ENCODE data around the gene SLC1A4. TPM values are rescaled to one million over a fixed set of nuclear protein-coding genes. Genes with fewer than 3 reads are reported as not detected.

The SLC1A4 gene
- total and polyA plus RNA-seq, 8 donors = 10.9 to 72.7 (median 23.1) TPM

- no peak for ATAC-seq
- intact Hi-C loops (cut with DNase I) = no loop called here
- 94% methylated on average over 4 of the region's 4 CpGs for WGBS, 2 donors
- Histone ChIP-seq H3K36me3 (no peaks in the 10 kb centered on the region), H3K27me3 (no peaks in the 10 kb centered on the region), H3K9me3 (no peaks in the 10 kb centered on the region), H3K27ac (no peak overlapping the region), H3K4me3 (no peak overlapping the region), H3K4me1 (peaks cover 0 to 3% (median 0%) of the 10 kb centered on the region in 3 donors)
- FAIRE-seq = no peak
- no peak for DNase-seq
- TF ChIP-seq, protein P1, sequence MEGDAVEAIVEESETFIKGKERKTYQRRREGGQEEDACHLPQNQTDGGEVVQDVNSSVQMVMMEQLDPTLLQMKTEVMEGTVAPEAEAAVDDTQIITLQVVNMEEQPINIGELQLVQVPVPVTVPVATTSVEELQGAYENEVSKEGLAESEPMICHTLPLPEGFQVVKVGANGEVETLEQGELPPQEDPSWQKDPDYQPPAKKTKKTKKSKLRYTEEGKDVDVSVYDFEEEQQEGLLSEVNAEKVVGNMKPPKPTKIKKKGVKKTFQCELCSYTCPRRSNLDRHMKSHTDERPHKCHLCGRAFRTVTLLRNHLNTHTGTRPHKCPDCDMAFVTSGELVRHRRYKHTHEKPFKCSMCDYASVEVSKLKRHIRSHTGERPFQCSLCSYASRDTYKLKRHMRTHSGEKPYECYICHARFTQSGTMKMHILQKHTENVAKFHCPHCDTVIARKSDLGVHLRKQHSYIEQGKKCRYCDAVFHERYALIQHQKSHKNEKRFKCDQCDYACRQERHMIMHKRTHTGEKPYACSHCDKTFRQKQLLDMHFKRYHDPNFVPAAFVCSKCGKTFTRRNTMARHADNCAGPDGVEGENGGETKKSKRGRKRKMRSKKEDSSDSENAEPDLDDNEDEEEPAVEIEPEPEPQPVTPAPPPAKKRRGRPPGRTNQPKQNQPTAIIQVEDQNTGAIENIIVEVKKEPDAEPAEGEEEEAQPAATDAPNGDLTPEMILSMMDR (IDR thresholded peaks at IDR 0.05) = no peak
Measured at GRCh38 chr2:64947885-64948284, 41.3 kb upstream of the SLC1A4 start.

GRCh38 chr2:64950226-64951160, 38.7 kb upstream of the SLC1A4 start:
- Histone ChIP-seq H3K36me3 (no peaks in the 10 kb centered on the region), H3K9me3 (no peaks in the 10 kb centered on the region), H3K27ac (no peak overlapping the region), H3K4me3 (no peak overlapping the region), H3K4me1 (no peaks in the 10 kb centered on the region), H3K27me3 (no peaks in the 10 kb centered on the region)
- DNase-seq (no peak), ATAC-seq (no peak), FAIRE-seq (no peak)
- intact Hi-C loops (cut with DNase I) = no loop called here
- WGBS, 2 donors = 84 to 85% methylated on average over 14 of the region's 14 CpGs
- TF ChIP-seq, protein P1 (IDR thresholded peaks at IDR 0.05) = no peak

DNA sequence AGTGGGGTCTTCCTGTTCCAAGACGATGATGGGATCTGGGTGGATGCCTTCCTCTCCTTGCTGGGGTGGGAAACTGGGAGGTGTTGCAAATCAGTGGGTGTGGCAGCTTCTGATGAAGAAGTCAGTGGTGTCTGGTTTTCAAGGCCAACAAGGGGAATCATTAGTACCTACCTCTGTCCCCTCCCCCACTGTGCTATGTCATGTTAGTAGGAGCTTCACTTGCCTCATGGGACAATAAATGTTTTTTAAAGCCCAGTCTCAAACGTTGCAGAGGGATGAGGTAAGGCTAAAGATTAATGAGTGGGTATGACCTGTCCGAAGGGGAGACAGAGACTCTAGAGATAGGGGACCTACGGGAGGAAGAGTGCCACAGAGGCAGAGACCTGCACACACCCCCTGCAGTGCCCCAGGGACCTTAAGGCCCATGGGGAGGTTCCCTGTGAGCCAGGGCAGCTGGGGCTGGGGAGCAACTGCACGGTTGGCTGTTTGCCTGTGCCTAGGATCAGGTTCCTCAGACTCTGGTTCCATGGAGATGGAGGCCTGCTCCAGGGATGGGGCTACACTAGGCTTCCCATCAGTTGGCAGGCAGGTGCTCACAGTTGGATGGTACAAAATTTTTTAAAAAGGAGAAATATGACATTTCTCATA, 37.8 kb upstream of the SLC1A4 start:
- ATAC-seq (no peak), DNase-seq (no peak), FAIRE-seq (no peak)
- Histone ChIP-seq H3K27ac (no peak overlapping the region), H3K36me3 (no peaks in the 10 kb centered on the region), H3K27me3 (no peaks in the 10 kb centered on the region), H3K9me3 (no peaks in the 10 kb centered on the region), H3K4me3 (no peak overlapping the region), H3K4me1 (no peaks in the 10 kb centered on the region)
- WGBS, 2 donors = 53 to 59% methylated on average over 5 of the region's 5 CpGs
- TF ChIP-seq, protein P1 (IDR thresholded peaks at IDR 0.05) = no peak
- intact Hi-C loops (cut with DNase I) = no loop called here

DNA sequence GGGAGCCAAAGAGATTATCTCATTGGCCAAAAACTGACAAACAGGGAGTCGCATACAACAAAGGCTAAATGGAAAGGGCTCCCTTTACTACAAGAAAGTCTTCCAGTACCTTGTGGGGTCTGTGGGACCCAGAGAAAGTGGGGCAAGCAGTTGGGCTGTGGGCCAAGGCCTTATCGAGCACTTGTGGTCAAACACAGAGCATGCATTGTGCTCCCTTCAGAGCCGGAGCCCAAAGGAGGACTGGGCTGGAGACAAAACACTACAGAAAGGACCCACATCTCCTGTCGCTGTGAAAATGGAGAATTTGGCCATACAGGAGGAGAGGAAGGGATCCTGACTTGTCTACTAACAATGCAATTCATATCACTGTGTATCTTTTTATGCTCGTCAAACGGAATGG, 37.1 kb upstream of the SLC1A4 start:
- no peaks in the 10 kb centered on the region for H3K4me1 ChIP-seq
- no peaks in the 10 kb centered on the region for H3K9me3 ChIP-seq
- H3K36me3 ChIP-seq = no peaks in the 10 kb centered on the region
- no peak overlapping the region for H3K27ac ChIP-seq
- H3K4me3 ChIP-seq = no peak overlapping the region
- no peaks in the 10 kb centered on the region for H3K27me3 ChIP-seq
- WGBS, 2 donors = 65% methylated on average over 6 of the region's 6 CpGs
- no peak for FAIRE-seq
- DNase-seq = no peak
- ATAC-seq = no peak
- TF ChIP-seq, protein P1 (IDR thresholded peaks at IDR 0.05) = no peak
- intact Hi-C loops (cut with DNase I) = no loop called here

Data from pancreas (tissue), 10 donors.